ENCODE results near the gene GOPC. TPM values are rescaled to one million over a fixed set of nuclear protein-coding genes. Genes with fewer than 3 reads are reported as not detected.

The GOPC gene
- total and polyA plus RNA-seq, 2 experiments from 2014 or later: 15.5 to 26.4 TPM

Other genes starting within 250 kb of the GOPC start
- not detected in 2 replicates for gene ROS1, start 176.6 kb downstream of the GOPC start, total RNA-seq (2014; rRNA removed; shearing (Covaris generic))
- gene ROS1, start 176.6 kb downstream of the GOPC start, polyA plus RNA-seq (2016; fragmentation: Nextera tagmentation; extraction: Ambion mirVana): not detected in 2 replicates
- 7.6 and 25.7 TPM in 2 replicates for gene DCBLD1, start 119.8 kb downstream of the GOPC start, total RNA-seq (2014; rRNA removed; shearing (Covaris generic))
- 3.2 and 4.2 TPM in 2 replicates for gene DCBLD1, start 119.8 kb downstream of the GOPC start, polyA plus RNA-seq (2016; fragmentation: Nextera tagmentation; extraction: Ambion mirVana)
- 67.7 and 69.0 TPM in 2 replicates for gene NUS1, start 73.0 kb upstream of the GOPC start, total RNA-seq (2014; rRNA removed; shearing (Covaris generic))
- gene NUS1, start 73.0 kb upstream of the GOPC start, polyA plus RNA-seq (2016; fragmentation: Nextera tagmentation; extraction: Ambion mirVana): 34.6 and 38.3 TPM in 2 replicates